Body of pancreas (tissue), 4 donors: ENCODE data around the gene RUVBL2.

Experiments
- CTCF ChIP-seq, 7 experiments: fragments of 450-650 bp in 4 of 7; fragments of 200-600 bp in 3 of 7; sonication (generic) in 3 of 7; IDR thresholded peaks; one replicate each; pipeline ENCODE4 v1.5.1; 2016 to 2019; ENCODE audit warnings: antibody characterized with exemption in 7 of 7
- POLR2A ChIP-seq, 3 donors: fragments of 450-650 bp; IDR thresholded peaks; one replicate each; pipeline ENCODE4 v1.6.1; 2016; ENCODE audit warnings: antibody characterized with exemption in 3 of 3, mild to moderate bottlenecking in 2 of 3

DNA sequence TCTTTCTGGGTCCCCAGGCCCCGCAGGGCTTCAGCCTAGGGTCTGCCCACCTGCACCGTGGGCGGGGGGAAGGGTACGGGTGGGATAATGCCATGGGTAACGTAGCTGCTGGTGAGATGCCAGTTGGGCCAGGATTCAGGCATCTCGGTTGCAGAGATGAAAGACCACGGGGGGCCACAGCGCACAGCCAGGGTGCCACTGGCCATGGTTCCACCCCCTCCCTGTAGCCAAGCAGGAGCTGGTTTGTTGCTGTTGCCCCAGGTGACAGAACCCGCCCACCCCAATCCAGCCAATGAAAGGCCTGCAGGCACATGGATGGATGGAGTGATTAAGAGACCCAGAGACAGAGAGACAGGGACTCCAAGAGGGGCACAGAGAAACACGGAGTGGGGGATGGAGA is 64.9 kb downstream of the RUVBL2 start:
- TF ChIP-seq CTCF (IDR thresholded peaks at IDR 0.05) (no peak), POLR2A (IDR thresholded peaks at IDR 0.05) (no peak)
